ENCODE results near the gene LEMD3. TPM values are rescaled to one million over a fixed set of nuclear protein-coding genes. Genes with fewer than 3 reads are reported as not detected.

The LEMD3 gene
- total RNA-seq, 2 donors from 2014 or later, result 55.6 to 102 TPM

- TF ChIP-seq POLR2AphosphoS5 (IDR thresholded peaks at IDR 0.05) (no peak), CTCF (IDR thresholded peaks at IDR 0.05) (no peak), POLR2A (IDR thresholded peaks at IDR 0.05) (no peak)
- intact Hi-C loops (cut with DNase I), result no loop called here
- DNase-seq (ENCODE audit: low spot score), result no peak
- 79% methylated on average over 1 of the region's 1 CpG for WGBS
- Histone ChIP-seq H3K4me1 (replicated peaks) (no peaks in the 10 kb centered on the region), H3K36me3 (no peaks in the 10 kb centered on the region), H3K27ac (no peak overlapping the region), H3K27me3 (replicated peaks; ENCODE audit: insufficient read depth) (no peaks in the 10 kb centered on the region), H3K9me3 (no peaks in the 10 kb centered on the region), H3K4me3 (no peak overlapping the region)
Measured at GRCh38 chr12:65139389-65139788, 30.0 kb upstream of the LEMD3 start.

- H3K27ac ChIP-seq, result no peak overlapping the region
Measured at GRCh38 chr12:65140738-65141137, 28.6 kb upstream of the LEMD3 start.

GRCh38 chr12:65147312-65147905 lies 22.0 kb upstream of the LEMD3 start:
- H3K4me1 ChIP-seq (replicated peaks), result no peaks in the 10 kb centered on the region
- no peak overlapping the region for H3K27ac ChIP-seq
- no peak overlapping the region for H3K4me3 ChIP-seq
- H3K9me3 ChIP-seq, result no peaks in the 10 kb centered on the region
- H3K27me3 ChIP-seq (replicated peaks; ENCODE audit: insufficient read depth), result no peaks in the 10 kb centered on the region
- WGBS, result 35% methylated on average over 2 of the region's 2 CpGs
- TF ChIP-seq CTCF (IDR thresholded peaks at IDR 0.05) (no peak), POLR2AphosphoS5 (IDR thresholded peaks at IDR 0.05) (no peak), POLR2A (IDR thresholded peaks at IDR 0.05) (no peak)
- intact Hi-C loops (cut with DNase I), result no loop called here
- no peak for DNase-seq (ENCODE audit: low spot score)
- no peaks in the 10 kb centered on the region for H3K36me3 ChIP-seq

More at GRCh38 chr12:65140738-65141137, 28.6 kb upstream of the LEMD3 start:
- TF ChIP-seq POLR2A (IDR thresholded peaks at IDR 0.05) (no peak), POLR2AphosphoS5 (IDR thresholded peaks at IDR 0.05) (no peak), CTCF (IDR thresholded peaks at IDR 0.05) (no peak)
- Histone ChIP-seq H3K4me1 (replicated peaks) (no peaks in the 10 kb centered on the region), H3K9me3 (no peaks in the 10 kb centered on the region), H3K36me3 (no peaks in the 10 kb centered on the region), H3K27me3 (replicated peaks; ENCODE audit: insufficient read depth) (no peaks in the 10 kb centered on the region), H3K4me3 (no peak overlapping the region)
- intact Hi-C loops (cut with DNase I), result no loop called here
- WGBS, result 84% methylated on average over 1 of the region's 1 CpG
- DNase-seq (ENCODE audit: low spot score), result no peak

- Histone ChIP-seq H3K4me1 (replicated peaks) (no peaks in the 10 kb centered on the region), H3K27ac (no peak overlapping the region), H3K9me3 (no peaks in the 10 kb centered on the region), H3K4me3 (no peak overlapping the region), H3K36me3 (no peaks in the 10 kb centered on the region), H3K27me3 (replicated peaks; ENCODE audit: insufficient read depth) (no peaks in the 10 kb centered on the region)
- intact Hi-C loops (cut with DNase I), result no loop called here
- TF ChIP-seq POLR2A (IDR thresholded peaks at IDR 0.05), result no peak
- TF ChIP-seq POLR2AphosphoS5 (IDR thresholded peaks at IDR 0.05), result no peak
- TF ChIP-seq CTCF (IDR thresholded peaks at IDR 0.05), result no peak
- DNase-seq (ENCODE audit: low spot score), result no peak
Measured at GRCh38 chr12:65152012-65152411, 17.4 kb upstream of the LEMD3 start.

GRCh38 chr12:65152596-65152995 lies 16.8 kb upstream of the LEMD3 start:
- DNase-seq (ENCODE audit: low spot score), result no peak
- Histone ChIP-seq H3K4me1 (replicated peaks) (no peaks in the 10 kb centered on the region), H3K4me3 (no peak overlapping the region), H3K36me3 (no peaks in the 10 kb centered on the region), H3K9me3 (no peaks in the 10 kb centered on the region), H3K27ac (no peak overlapping the region), H3K27me3 (replicated peaks; ENCODE audit: insufficient read depth) (no peaks in the 10 kb centered on the region)
- intact Hi-C loops (cut with DNase I), result no loop called here
- TF ChIP-seq POLR2A (IDR thresholded peaks at IDR 0.05) (no peak), CTCF (IDR thresholded peaks at IDR 0.05) (no peak), POLR2AphosphoS5 (IDR thresholded peaks at IDR 0.05) (no peak)
- 34% methylated on average over 1 of the region's 1 CpG for WGBS

All from prostate gland (tissue), 2 donors.